HepG2 (cell line): ENCODE measurements around the gene DAG1.

Source experiments
- CBFB ChIP-seq: sonication (generic); formaldehyde crosslinking; IDR thresholded peaks from 2 replicates; pipeline ENCODE4 v1.4.0; 2020; ENCODE audit warnings: missing genetic modification reagents
- CTCF ChIP-seq: sonication (generic); formaldehyde crosslinking; IDR thresholded peaks from 2 replicates; pipeline ENCODE4 v1.5.0; 2020; ENCODE audit warnings: mild to moderate bottlenecking, missing genetic modification reagents, moderate library complexity
- DZIP1 ChIP-seq: sonication (generic); formaldehyde crosslinking; IDR thresholded peaks from 2 replicates; pipeline ENCODE4 v1.5.0; 2020; ENCODE audit warnings: mild to moderate bottlenecking, missing genetic modification reagents
- FOXC1 ChIP-seq: sonication (generic); formaldehyde crosslinking; IDR thresholded peaks from 2 replicates; pipeline ENCODE4 v1.8.0; 2022; ENCODE audit warnings: mild to moderate bottlenecking, missing genetic modification reagents, borderline replicate concordance
- HMGA1 ChIP-seq: sonication (generic); formaldehyde crosslinking; conservative IDR thresholded peaks from 2 replicates; pipeline ENCODE4 v1.4.0; 2020; ENCODE audit warnings: missing genetic modification reagents
- HOXA9 ChIP-seq: sonication (generic); formaldehyde crosslinking; IDR thresholded peaks from 2 replicates; pipeline ENCODE4 v1.8.1; 2022; ENCODE audit warnings: missing genetic modification reagents, mild to moderate bottlenecking, moderate library complexity, borderline replicate concordance
- KAT8 ChIP-seq: IDR thresholded peaks from 2 replicates; pipeline ENCODE4 v1.6.1; 2016; ENCODE audit warnings: missing genetic modification reagents, missing compliant biosample characterization
- MAFG ChIP-seq: sonication (generic); formaldehyde crosslinking; IDR thresholded peaks from 2 replicates; pipeline ENCODE4 v1.5.1; 2020; ENCODE audit warnings: mild to moderate bottlenecking, missing genetic modification reagents
- NR2F2 ChIP-seq: IDR thresholded peaks from 2 replicates; pipeline ENCODE4 v1.6.1; 2012; ENCODE audit warnings: low read depth, inconsistent platforms, borderline replicate concordance
- NR3C1 ChIP-seq: sonication (generic); formaldehyde crosslinking; IDR thresholded peaks from 2 replicates; pipeline ENCODE4 v1.4.0; 2020; ENCODE audit warnings: missing genetic modification reagents
- REST ChIP-seq, 2 experiments: IDR thresholded peaks; 2 replicates each; pipeline ENCODE4 v1.6.1; 2011 to 2012; ENCODE audit warnings: low read length in 2 of 2, borderline replicate concordance in 1 of 2, low read depth in 1 of 2, mild to moderate bottlenecking in 1 of 2, moderate library complexity in 1 of 2
- REXO4 ChIP-seq: sonication (generic); formaldehyde crosslinking; IDR thresholded peaks from 2 replicates; pipeline ENCODE4 v1.8.0; 2022; ENCODE audit warnings: missing genetic modification reagents, mild to moderate bottlenecking, borderline replicate concordance
- ZNF792 ChIP-seq: IDR thresholded peaks from 2 replicates; pipeline ENCODE4 v1.6.1; 2016
- ZSCAN29 ChIP-seq: sonication (generic); formaldehyde crosslinking; conservative IDR thresholded peaks from 2 replicates; pipeline ENCODE4 v1.4.0; 2020; ENCODE audit warnings: mild to moderate bottlenecking, missing genetic modification reagents

- TF ChIP-seq DZIP1 (CRISPR knock-in tag) (no peak), REXO4 (CRISPR knock-in tag) (no peak), NR3C1 (CRISPR knock-in tag) (no peak), HOXA9 (CRISPR knock-in tag) (no peak), NR2F2 (no peak), MAFG (CRISPR knock-in tag) (no peak), CBFB (CRISPR knock-in tag) (no peak), ZNF792 (CRISPR knock-in tag) (no peak), FOXC1 (no peak), KAT8 (CRISPR knock-in tag) (no peak), REST (IDR thresholded peaks at IDR 0.05; ENCODE audit: borderline replicate concordance in 1 of 2, low read depth in 1 of 2, low read length in 2 of 2) (no peak), ZSCAN29 (CRISPR knock-in tag) (no peak), HMGA1 (no peak), CTCF (CRISPR knock-in tag) (no peak)
These were observed 82.0 kb downstream of the DAG1 start for GRCh38 chr3:49552087-49552486.
